Anterior cingulate cortex (tissue), 58 donors: ENCODE results near the gene NECAB2.

Source experiments
- DNase-seq, 58 donors: peaks; one replicate each; lab custom pipeline; 2025; lab: John Stamatoyannopoulos, UW

Gene NECAB2

GRCh38 chr16:83967838-83968305 lies at the start of gene NECAB2:
Gene NECAB2 (plus strand): TSS chr16:83968244. CDS start chr16:83968649, 405 bp downstream.
- peak in 32 of 58 donors; percentile 4 to 54 (median 26) for DNase-seq

- no peak for DNase-seq
Measured at GRCh38 chr16:83920894-83921491, 47.1 kb upstream of the NECAB2 start.

GRCh38 chr16:83923581-83924365 lies 44.3 kb upstream of the NECAB2 start:
- no peak for DNase-seq

- DNase-seq: no peak
Measured at GRCh38 chr16:83924686-83925085, 43.4 kb upstream of the NECAB2 start.

- DNase-seq: peak in 1 of 58 donors; percentile 23
Measured at GRCh38 chr16:83925095-83925905, 42.7 kb upstream of the NECAB2 start.

GRCh38 chr16:83925957-83926725 lies 41.9 kb upstream of the NECAB2 start:
- DNase-seq: no peak

GRCh38 chr16:83926726-83927397 lies 41.2 kb upstream of the NECAB2 start:
- DNase-seq: peak in 47 of 58 donors; percentile 7 to 79 (median 39)

GRCh38 chr16:83928341-83929055 lies 39.5 kb upstream of the NECAB2 start:
- no peak for DNase-seq

- DNase-seq: no peak
Measured at GRCh38 chr16:83929811-83930555, 38.1 kb upstream of the NECAB2 start.

GRCh38 chr16:83930730-83931500 lies 37.1 kb upstream of the NECAB2 start:
- no peak for DNase-seq

- no peak for DNase-seq
Measured at GRCh38 chr16:83931556-83931955, 36.5 kb upstream of the NECAB2 start.

GRCh38 chr16:83932304-83932703 lies 35.7 kb upstream of the NECAB2 start:
- no peak for DNase-seq

GRCh38 chr16:83932955-83933673 lies 34.9 kb upstream of the NECAB2 start:
- no peak for DNase-seq

GRCh38 chr16:83933885-83934683 lies 34.0 kb upstream of the NECAB2 start:
- peak in 28 of 58 donors; percentile 7 to 73 (median 28) for DNase-seq

- DNase-seq: no peak
Measured at GRCh38 chr16:83934684-83934977, 33.4 kb upstream of the NECAB2 start.
